HG03064 (cell line): ENCODE results near the gene CDH10.

Source experiments
- ATAC-seq: cut with Tn5 transposase; IDR thresholded peaks from one replicate; pipeline ENCODE4 v1.9.1; 2021; ENCODE audit warnings: low read depth; ENCODE audit not compliant: unreplicated experiment

CDH10 gene

DNA sequence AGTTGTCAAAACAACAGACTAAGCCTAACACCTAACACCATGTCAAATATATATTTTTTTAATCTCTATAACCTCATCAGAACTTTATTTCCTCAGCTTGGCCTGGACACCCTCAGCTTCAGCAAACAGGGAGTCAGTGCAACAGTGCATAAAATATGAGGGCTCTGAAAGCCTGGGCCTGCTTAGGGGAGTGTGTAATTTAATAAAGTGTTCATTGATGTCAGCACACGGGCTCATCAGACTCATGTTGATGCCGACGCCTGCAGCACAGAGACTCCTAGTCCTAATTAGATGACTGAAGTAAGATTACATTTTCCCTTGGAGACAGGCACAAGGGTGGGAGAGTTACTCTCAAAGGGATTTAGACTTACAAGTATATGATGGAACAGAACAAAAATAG lies 37.8 kb downstream of the CDH10 start:
- no peak for ATAC-seq

DNA sequence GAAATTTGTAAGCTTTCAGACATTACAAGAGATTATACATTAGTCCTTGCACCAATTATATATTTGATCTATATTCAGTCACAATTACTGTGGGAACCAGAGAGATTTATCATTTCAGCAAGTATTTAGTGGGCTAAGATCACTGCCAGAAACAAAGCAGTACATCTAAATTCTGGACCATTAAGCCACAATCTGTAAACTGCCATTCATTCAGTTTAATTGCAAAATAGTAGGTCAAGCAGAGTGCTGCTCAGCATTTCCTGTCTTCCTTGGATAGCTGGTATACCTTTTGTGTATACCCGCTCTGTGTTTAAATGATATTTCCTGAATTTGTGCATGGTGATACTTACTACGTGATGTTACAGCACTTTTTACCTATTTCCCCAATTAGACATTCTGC lies 42.6 kb downstream of the CDH10 start:
- no peak for ATAC-seq

GRCh38 chr5:24598956-24599355 lies 45.8 kb downstream of the CDH10 start:
- ATAC-seq = no peak

GRCh38 chr5:24595329-24595728 lies 49.4 kb downstream of the CDH10 start:
- no peak for ATAC-seq

DNA sequence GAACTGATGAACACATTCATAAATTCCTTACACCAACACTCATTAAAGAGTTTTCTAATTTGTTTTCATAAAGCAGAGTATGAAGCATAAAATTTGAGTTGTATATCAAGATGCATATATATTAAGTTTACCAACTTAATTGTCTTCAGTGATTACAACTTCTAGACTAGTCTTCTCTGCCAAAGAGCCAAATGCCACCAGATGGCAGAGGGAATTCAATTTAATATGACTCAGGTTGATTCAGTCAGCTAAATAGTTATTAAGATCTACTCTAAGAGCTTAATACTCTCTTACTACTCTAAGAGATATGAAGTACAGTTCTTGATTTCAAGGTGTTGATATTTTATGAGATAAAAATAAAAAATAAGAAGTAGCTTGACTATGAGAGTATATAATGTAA lies 53.4 kb downstream of the CDH10 start:
- no peak for ATAC-seq

DNA sequence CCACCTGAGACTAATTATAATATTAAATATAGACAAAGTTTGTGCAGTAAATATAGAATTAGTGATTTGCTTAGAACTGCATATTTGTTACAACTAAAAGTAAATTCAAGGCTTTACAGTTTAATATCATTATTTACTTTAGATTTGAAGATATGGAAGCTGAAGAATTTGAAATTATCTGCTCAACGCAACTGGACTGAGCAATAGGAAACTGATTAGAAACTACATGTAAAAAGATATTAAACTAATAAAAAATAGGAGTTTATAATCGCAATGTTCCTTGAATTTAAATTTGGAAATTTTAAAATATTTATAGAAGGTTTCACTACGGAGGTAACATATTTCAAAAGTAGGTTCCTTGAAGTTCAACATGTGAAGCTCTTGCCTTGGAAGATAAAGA lies 55.2 kb downstream of the CDH10 start:
- ATAC-seq = no peak

GRCh38 chr5:24585751-24586150 lies 59.0 kb downstream of the CDH10 start:
- ATAC-seq = no peak

DNA sequence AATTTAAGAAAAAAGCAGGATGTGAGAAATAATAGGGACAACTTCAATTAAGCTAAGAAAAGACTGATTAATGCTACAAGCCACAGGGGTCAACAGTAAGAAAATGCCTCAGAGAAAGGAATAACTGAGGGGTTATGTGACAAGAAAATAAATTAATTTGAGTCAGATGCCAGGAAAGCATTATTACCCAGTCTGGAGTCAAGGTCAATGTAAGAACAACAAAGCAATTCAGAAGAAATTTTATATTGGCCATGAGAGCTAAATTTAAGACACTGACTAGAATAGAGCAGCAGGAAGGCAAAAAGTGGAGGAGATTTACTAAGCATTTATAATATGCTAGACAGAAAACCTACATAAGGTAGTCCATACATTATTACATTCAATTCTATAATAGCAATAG lies 73.5 kb downstream of the CDH10 start:
- no peak for ATAC-seq

DNA sequence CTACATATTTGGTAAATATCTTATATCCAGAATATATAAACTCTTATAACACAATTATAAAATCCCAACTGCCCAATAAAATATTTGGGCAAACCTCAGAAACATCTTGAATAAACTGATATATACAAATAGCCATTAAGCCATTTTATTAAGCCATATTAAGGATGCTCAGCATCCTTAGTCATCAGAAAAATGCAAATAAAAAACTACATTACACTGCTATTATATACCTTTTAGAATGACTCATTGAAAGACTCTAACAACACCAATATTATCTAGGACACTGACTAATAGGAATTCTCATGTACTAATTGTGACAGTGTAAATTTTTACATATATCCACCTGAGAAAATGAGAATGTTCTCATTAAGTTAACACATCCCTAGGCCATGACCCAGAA lies 77.8 kb downstream of the CDH10 start:
- ATAC-seq = no peak

DNA sequence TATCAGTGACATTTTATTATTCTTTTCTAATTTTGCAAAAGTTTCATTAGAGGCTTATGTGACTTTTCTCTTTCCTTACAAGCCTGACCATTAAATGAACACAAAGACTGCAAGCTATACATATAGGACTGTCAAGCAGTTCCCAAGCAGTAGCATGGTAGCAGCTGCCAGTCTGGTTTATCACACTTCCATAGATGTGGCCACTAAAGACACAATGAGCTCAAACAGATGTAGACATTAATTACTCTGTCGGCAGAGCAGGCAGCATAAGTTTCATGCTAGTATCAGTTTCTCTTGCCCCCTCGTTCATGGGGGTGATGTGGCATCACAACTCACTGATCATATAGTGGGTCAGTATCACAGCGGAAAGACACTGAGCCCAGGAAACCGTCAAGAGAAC lies 89.5 kb downstream of the CDH10 start:
- ATAC-seq = no peak

DNA sequence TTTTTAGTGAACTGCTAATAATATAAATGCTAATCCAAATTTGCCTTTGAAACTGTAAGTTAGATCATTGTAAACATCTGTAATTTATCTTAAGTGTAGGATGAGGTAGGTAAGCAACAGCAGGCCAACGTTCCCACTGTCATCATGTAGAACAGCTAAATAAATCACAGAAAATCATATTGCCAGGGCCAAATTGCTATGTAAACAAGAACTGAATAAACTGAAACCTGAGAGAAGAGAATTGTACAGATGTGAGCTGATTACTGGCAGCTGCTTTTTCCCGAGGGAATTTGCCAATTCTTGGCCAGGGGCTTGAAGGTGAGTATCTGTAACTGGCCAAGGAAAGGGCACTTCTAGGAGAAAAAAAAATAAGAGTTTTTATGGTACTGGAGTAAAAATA lies 97.6 kb downstream of the CDH10 start:
- no peak for ATAC-seq

GRCh38 chr5:24539613-24540012 lies 105.2 kb downstream of the CDH10 start:
- no peak for ATAC-seq

GRCh38 chr5:24538346-24538745 lies 106.4 kb downstream of the CDH10 start:
- ATAC-seq = no peak

GRCh38 chr5:24535646-24536045 lies 109.1 kb downstream of the CDH10 start:
- no peak for ATAC-seq

DNA sequence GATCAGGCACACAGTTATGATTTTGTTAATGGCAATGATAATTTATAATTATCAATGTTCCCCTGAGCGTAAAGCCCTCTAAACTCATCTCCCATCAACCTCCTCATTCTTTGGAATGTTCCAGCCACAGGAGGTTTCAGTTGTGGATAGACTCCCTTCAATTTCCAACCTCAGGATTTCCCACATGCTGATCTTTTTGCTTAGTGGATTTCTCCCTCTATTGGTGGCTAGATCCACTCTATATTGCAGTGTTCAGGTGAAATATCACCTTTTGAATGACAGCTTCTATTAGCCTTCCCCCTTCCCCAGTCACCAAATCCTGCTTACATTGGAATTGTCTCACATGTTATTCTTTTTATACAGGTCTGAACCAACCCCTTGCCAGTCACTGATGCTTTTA lies 113.9 kb downstream of the CDH10 start:
- ATAC-seq = no peak

- ATAC-seq = no peak
These were observed 119.4 kb downstream of the CDH10 start for GRCh38 chr5:24525414-24525813.

- no peak for ATAC-seq
These were observed 132.4 kb downstream of the CDH10 start for GRCh38 chr5:24512423-24512822.

GRCh38 chr5:24510523-24510988 lies 134.2 kb downstream of the CDH10 start:
- no peak for ATAC-seq

GRCh38 chr5:24509943-24510342 lies 134.8 kb downstream of the CDH10 start:
- no peak for ATAC-seq

- no peak for ATAC-seq
These were observed 139.5 kb downstream of the CDH10 start for GRCh38 chr5:24505258-24505657.

- no peak for ATAC-seq
These were observed 147.1 kb downstream of the CDH10 start for GRCh38 chr5:24497591-24498157.

DNA sequence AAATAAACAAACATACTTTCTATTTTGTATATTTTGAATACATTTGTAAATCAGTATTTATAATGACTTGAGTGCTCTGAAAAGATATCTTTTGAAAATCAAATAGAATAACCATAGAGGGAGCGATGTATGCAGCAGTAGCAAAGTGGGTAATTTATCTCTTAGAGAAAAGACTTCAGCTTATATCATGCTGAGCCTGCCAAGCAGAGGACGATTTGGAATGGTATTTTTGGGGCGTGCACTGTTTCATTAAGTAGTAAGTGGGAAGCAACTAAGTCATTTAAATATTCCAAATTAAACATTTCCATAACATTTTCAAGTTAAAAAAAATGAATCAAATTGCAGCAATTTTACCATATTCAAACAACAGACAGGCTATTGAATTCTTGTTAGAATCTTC lies 147.6 kb downstream of the CDH10 start:
- ATAC-seq = no peak

- ATAC-seq = no peak
These were observed 148.5 kb downstream of the CDH10 start for GRCh38 chr5:24496268-24496667.
